GM15510 (cell line): ENCODE data around the gene DUSP16.

Experiments used
- POLR2A ChIP-seq: IDR thresholded peaks from 3 replicates; pipeline ENCODE4 v1.6.1; 2011; ENCODE audit warnings: borderline replicate concordance; ENCODE audit not compliant: insufficient read length; ENCODE audit errors: extremely low read depth

Gene DUSP16, protein sequence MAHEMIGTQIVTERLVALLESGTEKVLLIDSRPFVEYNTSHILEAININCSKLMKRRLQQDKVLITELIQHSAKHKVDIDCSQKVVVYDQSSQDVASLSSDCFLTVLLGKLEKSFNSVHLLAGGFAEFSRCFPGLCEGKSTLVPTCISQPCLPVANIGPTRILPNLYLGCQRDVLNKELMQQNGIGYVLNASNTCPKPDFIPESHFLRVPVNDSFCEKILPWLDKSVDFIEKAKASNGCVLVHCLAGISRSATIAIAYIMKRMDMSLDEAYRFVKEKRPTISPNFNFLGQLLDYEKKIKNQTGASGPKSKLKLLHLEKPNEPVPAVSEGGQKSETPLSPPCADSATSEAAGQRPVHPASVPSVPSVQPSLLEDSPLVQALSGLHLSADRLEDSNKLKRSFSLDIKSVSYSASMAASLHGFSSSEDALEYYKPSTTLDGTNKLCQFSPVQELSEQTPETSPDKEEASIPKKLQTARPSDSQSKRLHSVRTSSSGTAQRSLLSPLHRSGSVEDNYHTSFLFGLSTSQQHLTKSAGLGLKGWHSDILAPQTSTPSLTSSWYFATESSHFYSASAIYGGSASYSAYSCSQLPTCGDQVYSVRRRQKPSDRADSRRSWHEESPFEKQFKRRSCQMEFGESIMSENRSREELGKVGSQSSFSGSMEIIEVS

DNA sequence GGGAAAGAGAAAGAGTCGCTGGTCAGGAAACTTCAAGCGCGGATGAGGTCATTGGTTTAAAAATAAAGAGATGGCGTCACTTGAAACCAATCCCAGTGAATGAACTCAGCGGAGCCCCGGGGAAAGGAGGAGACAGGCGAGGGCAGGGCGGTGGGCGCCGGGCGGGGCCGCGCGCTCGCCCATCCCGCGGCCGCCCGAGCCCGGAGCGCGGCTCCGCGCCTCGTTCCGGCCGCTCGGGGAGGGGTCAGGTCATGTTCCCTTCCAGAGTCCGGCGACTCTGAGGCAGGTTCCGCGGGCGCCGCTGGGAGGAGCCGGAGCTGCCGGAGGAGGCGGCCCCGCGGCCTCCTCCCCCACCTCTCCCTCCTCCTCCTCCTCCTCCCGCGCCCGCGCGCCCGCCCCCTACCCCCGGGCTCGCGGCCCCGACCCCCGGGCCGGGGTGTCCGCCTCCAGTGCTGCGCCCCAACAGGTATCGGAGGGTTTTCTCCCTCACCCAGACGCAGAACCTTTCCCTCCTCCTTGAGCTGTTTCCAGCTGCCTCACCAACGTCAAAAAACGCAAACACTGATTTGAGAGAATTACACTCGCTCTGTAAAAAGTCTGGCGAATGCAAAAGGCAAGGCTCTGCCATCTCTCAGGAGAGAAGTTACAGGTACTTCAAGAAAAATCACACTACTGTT lies at the start of gene DUSP16:
Gene DUSP16 (minus strand): TSS at position 279 of the 677 bp plus-strand sequence. CDS start 41,765 bp downstream, outside the sequence.
- peak; percentile 83 for TF ChIP-seq POLR2A

DNA sequence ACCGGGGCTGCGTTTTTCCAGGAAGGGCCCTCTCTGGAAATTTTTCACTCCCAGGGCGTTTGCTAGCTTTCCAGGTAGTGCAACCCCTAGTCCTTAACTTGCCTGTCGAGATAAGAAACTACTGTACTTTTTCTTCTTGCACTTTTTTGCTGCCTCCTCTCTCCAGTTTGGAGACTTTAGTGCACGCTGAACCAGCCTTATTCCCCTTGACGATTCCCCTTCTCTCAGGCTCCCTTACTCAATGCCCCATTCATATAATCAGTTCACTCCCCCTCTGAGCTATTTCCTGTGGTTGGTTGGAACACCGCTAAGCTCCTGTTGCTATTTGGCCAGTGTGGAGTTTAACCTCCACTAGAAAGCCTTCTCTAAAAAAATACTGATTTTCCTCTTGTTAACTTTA lies 49.7 kb upstream of the DUSP16 start:
- no peak for TF ChIP-seq POLR2A

DNA sequence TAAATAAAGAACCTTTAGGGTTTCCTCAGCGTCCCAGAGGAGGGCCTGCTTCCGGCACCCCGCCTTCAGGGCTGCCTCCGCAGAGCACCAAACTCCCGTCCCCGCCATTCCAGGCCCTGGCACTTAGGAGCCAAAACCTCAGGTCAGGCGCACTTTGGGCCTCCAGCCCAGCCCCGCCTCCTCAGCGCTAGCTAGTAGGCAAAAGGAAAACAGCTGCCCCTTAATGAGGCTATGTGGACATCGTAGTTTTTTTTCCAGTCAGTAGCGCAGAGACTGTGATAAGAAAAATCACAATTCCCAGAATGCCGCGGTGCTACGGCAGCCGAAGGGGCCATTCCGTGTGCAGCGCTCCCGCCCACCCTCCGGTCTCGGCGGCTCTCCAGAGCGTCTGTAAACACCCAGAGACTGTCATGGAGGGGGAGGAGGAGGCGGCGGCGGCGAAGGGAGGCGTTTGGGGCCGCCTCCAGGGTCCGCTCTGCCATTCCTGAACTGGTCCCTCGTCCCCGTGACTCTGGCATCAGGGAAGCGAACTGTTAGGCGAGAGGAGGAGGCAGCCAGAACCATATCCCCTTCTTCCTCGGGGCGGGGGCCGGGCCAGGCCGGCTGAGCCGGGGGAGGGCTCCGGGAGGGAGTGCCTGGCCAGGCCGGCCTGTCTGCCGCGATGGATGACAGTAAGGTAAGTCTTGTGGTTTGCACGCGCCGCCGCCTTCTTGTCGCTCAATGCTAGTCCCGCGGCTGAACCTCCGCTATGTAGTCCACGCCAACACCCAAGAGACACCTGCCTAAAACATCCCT lies 49.0 kb upstream of the DUSP16 start, which contains the start of gene CREBL2:
Gene CREBL2 (plus strand): TSS at position 365 of the 795 bp plus-strand sequence. CDS start 297 bp downstream, at position 662.
- peak; percentile 72 for TF ChIP-seq POLR2A

GRCh38 chr12:12610711-12611110 lies 48.0 kb upstream of the DUSP16 start:
- no peak for TF ChIP-seq POLR2A

GRCh38 chr12:12609692-12610091 lies 47.0 kb upstream of the DUSP16 start:
- TF ChIP-seq POLR2A = no peak

- TF ChIP-seq POLR2A = no peak
Measured at GRCh38 chr12:12608557-12608957, 45.9 kb upstream of the DUSP16 start.

GRCh38 chr12:12606781-12607589 lies 44.3 kb upstream of the DUSP16 start:
- no peak for TF ChIP-seq POLR2A

- TF ChIP-seq POLR2A = no peak
Measured at GRCh38 chr12:12604740-12605139, 42.1 kb upstream of the DUSP16 start.

DNA sequence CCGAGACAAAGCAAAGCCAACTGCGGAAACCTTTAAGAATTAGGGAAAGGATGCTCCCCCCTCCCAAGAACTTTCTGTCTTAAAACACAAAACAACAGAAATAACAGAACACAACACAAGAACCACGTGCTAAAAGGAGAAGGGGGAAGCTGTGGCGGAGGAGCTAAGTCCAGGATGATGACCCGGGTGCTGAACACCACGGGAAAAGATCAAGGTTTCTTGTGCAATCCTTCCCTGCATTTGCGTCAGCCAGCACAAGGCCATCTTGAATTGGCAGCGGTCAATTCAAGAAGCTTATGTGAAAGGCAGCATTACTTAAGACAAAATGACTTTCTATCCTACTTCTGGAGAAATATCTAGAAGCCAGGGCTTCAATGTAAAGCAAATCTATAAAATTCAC lies 38.0 kb upstream of the DUSP16 start:
- TF ChIP-seq POLR2A = no peak

- TF ChIP-seq POLR2A = no peak
Measured at GRCh38 chr12:12599750-12600643, 37.3 kb upstream of the DUSP16 start.

DNA sequence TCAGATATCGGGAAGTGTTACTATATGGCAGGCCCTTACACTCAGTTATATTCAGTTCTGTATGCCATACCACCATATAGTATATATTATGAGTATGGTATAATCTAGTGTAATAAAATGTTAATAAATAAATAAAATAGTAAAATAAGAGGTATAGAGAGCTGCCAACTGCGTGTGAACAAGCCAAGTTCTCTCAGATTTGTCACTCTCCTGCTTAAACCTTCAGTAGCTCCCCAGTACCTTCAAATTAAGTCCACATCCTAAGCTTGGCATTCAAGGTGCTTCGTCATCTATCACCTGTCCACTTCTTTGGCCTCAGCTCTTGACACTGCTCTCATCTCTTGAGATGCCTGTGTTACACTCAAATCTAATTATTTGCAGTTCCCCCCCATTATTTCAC lies 36.2 kb upstream of the DUSP16 start:
- TF ChIP-seq POLR2A = no peak

- TF ChIP-seq POLR2A = no peak
Measured at GRCh38 chr12:12592930-12593329, 30.3 kb upstream of the DUSP16 start.

GRCh38 chr12:12590961-12591360 lies 28.3 kb upstream of the DUSP16 start:
- no peak for TF ChIP-seq POLR2A
